ENCODE results near the gene ENTPD7.
"Not testable (repeated sequence)": the region's sequence is repeated elsewhere in the genome, so short reads cannot be mapped to it uniquely, and the experiment has no call there.

DNA sequence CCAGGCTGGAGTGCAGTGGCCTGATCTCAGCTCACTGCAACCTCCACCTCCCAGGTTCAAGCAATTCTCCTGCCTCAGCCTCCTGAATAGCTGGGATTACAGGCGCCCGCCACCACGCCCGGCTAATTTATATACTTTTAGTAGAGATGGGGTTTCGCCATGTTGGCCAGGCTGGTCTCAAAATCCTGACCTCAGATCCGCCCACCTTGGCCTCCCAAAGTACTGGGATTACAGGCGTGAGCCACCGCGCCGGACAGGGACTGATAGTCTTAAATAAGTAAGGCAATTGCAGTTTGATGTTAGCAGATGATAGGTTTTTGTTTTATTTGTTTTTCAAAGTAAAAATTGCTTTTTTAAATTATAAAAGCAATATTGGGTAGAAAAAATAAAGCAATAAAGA, 74.8 kb downstream of the ENTPD7 start:
- TF ChIP-seq, protein P1, sequence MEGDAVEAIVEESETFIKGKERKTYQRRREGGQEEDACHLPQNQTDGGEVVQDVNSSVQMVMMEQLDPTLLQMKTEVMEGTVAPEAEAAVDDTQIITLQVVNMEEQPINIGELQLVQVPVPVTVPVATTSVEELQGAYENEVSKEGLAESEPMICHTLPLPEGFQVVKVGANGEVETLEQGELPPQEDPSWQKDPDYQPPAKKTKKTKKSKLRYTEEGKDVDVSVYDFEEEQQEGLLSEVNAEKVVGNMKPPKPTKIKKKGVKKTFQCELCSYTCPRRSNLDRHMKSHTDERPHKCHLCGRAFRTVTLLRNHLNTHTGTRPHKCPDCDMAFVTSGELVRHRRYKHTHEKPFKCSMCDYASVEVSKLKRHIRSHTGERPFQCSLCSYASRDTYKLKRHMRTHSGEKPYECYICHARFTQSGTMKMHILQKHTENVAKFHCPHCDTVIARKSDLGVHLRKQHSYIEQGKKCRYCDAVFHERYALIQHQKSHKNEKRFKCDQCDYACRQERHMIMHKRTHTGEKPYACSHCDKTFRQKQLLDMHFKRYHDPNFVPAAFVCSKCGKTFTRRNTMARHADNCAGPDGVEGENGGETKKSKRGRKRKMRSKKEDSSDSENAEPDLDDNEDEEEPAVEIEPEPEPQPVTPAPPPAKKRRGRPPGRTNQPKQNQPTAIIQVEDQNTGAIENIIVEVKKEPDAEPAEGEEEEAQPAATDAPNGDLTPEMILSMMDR (IDR thresholded peaks at IDR 0.05): not testable (repeated sequence)
- TF ChIP-seq POLR2A (IDR thresholded peaks at IDR 0.05): not testable (repeated sequence)
